Stimulated activated CD8-positive, alpha-beta memory T cell treated with anti-CD3 and anti-CD28 coated beads, Interleukin-4, amount 100 ng/mL, for 24 hours (primary cell): ENCODE measurements around the gene MYRF.

Experiments used
- DNase-seq: peaks from one replicate; pipeline ENCODE4 v3.0.0-alpha.2; 2020; ENCODE audit warnings: low read depth

Gene MYRF

GRCh38 chr11:61760946-61761345 lies 8.5 kb downstream of the MYRF start:
- DNase-seq = no peak

DNA sequence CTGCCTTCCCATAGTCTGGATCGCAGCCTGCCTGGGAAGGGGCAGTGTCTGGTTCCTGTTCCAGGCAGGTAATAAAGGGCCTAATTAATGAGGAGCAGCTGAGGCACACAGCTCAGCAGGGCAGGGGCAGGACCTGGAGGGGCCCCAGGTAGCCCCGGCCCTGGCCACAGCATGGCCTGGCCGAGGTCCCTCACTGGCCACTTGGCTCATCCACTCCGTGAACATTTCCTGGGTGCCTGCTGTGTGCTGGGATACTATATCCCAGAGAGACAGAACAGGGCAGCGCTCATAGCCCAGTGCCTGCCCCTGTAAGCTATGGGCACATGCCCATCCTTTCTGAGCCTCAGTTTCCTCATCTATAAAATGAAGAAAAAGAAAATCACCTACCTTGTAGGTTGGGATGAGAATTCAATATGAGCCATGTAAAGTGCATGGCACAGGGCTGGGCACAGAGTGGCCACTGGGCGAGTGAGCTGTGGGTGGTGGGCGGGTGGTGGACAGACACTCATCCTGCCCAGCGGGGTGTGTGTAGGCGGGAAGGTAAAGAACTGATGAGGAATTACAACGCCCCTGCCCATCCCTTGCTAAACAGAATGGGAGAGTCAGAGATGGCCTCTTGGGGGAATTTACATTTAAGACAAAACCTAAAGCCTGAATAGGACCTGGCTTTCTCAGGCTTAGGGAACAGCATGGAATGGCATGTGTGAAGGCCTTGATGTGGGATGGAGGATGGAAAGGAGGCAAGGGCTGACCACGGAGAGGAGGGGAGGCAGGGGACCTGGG lies 9.2 kb downstream of the MYRF start:
- no peak for DNase-seq

- no peak for DNase-seq
These were observed 9.8 kb downstream of the MYRF start for GRCh38 chr11:61762223-61762615.

DNA sequence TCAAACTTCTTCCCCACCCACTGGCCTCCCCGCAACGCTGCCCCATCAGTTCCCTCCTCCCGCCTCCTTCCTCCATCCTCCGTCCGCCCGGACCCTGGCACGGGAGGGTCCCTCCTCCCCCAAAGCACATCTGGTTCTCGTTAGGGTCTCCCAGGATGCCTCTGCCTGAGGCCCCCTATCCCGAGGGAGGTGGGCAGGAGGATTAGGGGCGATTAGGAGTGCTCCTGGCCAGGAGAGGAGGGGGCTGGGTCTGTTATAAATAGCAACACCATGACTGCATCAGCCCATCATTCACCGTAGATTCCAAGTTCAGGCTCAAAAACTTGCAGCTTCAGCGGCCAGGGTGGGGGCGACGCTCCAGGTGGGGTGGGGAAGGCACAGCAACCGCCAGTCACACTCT lies 10.4 kb downstream of the MYRF start:
- no peak for DNase-seq

- DNase-seq = no peak
These were observed 11.6 kb downstream of the MYRF start for GRCh38 chr11:61763930-61764605.

- DNase-seq = no peak
These were observed 12.3 kb downstream of the MYRF start for GRCh38 chr11:61764606-61765260.

GRCh38 chr11:61765550-61766253 lies 13.3 kb downstream of the MYRF start:
- DNase-seq = no peak

DNA sequence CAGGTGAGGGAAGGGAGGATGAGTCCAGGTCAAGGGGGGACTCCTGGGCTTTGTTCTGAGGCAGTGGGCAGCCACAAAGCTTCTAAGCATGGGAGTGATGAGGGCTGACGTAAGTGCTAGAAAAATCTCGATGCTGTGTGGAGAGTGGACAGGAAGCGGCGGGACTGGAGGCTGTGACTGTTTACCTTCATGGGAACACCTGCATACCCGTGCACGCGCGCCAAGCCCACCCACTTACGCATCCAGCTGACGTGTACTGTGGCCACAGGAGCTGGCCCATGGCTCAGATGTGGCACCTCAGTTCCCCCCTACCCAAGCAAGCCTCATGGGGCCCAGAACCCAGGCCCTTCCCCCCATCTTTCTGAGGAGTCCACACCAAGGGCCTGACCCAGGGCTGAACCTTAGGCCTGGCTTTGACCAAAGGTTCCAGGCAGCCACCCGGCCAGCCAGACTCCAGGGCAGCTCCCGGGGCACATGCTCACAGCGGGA lies 14.0 kb downstream of the MYRF start:
- no peak for DNase-seq

DNA sequence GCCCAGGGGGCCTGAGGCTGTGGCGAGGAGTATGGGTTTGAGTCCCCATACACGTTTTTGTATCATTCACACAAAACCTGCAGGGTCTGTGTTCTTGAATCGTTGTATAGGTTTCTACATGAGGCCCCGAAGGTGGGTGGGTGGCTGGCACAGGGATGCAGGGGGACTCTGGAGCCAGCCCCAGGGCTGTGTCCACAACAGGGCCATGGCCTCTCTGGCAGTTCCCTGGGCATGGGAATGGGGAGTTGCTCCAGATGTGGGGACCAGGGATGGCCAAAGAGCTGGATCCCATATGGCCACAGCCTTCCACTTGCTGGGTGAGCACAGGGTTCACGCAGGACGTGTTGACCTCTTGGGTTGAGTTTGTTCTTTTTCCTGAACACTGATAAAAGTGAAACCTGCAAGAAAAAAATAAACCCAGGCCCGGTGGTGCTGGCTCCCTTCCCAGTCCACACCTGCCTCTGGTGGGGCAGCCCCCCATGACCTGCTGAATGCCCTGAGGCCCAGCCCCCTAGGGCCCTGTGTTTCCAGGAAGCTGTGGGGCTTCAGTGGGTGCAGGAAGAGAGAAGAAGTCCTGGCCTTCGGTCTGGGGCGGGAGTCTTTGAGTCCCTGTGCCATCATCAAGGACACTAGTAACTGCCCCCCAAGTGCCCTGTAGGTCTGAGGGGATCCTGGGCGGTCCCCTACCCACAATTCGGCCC lies 16.1 kb downstream of the MYRF start:
- DNase-seq = no peak

- no peak for DNase-seq
These were observed 16.9 kb downstream of the MYRF start for GRCh38 chr11:61769169-61769920.

DNA sequence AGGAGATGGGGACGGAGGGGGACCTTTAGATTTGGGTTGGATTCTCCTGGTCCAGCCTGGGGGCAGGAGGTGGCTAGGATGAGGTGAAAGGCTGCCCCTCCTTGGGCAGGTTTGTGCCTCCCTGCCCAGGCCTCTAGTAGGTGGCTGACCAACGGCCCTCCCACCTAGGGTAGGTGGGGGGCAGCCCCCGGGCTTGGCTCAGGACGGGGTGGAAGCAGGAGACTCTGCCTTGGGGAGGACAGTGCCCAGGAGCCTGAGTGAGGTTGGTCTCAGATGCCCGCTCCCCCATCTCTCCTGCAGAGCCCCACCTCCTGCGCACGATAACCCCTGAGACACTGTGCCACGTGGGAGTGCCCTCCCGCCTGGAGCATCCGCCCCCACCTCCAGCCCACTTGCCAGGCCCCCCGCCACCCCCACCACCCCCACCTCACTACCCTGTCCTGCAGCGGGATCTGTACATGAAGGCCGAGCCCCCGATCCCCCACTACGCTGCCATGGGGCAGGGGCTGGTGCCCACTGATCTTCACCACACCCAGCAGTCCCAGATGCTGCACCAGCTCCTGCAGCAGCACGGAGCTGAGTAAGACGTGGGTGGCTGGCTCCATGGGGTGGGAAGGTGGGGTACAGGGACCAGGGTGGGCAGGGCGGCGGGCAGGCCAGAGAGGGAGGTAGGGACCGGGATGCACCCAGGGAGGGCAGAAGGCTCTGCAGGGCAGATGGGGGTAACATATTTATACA lies 17.7 kb downstream of the MYRF start:
- no peak for DNase-seq

DNA sequence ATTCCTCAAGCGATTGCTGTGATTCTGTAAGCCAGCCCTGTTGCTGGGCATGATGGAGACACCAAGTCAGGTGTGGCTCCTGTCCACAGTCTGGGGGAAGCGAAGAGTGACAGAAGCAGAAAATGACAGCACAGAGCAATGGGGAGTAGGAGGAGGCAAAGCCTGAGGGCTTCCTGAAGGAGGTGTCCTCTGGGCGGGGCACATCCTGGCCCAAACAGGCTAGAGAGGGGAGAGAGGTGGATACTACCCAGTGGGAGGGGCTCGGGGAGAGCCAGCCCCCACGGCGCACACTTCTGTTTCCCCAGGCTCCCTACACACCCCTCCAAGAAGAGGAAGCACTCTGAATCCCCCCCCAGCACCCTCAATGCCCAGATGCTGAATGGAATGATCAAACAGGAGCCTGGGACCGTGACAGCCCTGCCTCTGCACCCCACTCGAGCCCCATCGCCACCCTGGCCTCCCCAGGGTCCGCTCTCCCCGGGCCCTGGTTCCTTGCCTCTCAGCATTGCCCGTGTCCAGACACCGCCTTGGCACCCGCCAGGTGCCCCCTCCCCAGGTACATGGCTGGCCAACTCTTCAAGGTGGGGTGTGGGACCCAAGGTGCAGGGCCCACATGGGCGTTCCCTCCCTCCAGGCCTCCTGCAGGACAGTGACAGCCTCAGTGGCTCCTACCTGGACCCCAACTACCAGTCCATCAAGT lies 18.9 kb downstream of the MYRF start:
- DNase-seq = no peak

- no peak for DNase-seq
These were observed 19.6 kb downstream of the MYRF start for GRCh38 chr11:61771985-61772455.

- DNase-seq = no peak
These were observed 20.9 kb downstream of the MYRF start for GRCh38 chr11:61773356-61773755.

DNA sequence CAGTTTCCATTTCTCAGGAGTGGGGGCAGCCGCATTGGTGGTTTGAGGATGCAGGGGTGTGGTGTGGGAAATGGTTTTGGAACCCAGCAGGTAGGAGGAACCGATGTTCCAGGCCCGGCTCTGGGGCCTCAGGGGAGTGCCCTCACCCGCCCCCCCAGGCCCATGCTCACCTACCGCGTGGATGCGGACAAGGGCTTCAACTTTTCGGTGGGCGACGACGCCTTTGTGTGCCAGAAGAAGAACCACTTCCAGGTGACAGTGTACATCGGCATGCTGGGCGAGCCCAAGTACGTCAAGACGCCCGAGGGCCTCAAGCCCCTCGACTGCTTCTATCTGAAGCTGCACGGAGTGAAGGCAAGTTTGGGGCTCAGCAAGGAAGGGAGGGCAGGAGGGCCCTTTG lies 21.4 kb downstream of the MYRF start:
- no peak for DNase-seq

- DNase-seq = no peak
These were observed 22.0 kb downstream of the MYRF start for GRCh38 chr11:61774411-61774810.

GRCh38 chr11:61775106-61775505 lies 22.7 kb downstream of the MYRF start:
- DNase-seq = no peak

DNA sequence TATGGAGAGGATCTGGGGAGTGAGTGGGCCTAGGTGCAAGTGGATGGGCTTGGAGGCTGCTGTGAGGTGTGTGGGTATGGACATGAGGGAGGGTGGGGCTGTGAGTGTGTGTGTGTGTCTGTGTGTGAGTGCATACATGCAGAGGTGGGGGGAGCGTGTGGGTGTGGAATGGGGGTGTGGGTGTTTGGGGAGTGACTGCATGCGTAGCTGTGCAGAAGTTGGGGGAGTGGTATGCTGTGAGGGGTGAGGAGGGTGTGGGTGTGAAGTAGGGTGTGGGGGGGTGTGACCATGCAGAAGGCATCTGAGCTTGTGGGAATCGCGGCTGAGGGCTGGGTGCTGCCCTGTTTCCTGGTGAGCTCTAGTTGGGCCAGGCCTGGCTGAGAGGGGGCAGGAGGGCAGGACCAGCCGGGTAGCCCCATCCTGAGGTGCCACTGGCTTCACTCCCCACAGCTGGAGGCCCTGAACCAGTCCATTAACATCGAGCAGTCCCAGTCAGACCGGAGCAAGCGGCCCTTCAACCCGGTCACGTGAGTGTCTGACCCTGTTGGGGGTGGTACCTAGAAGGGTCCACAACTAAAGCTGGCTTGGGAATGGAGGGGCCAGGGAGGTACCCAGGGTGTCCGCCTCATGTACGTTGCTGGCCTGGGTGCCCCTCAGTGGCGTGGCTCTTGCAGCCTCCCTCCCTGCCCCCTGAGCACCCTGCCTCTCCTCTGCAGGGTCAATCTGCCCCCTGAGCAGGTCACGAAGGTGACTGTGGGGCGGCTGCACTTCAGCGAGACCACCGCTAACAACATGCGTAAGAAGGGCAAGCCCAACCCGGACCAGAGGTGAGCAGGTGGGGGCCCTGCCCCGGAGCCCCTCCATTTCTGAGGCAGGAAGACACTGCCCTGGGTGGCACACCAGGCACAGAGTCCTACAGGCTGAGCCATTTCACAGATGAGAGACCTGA lies 23.4 kb downstream of the MYRF start:
- no peak for DNase-seq
